Nucleus accumbens (tissue), 56 donors: Measurements from ENCODE around the gene PHLDA1.

Experiments
- DNase-seq, 56 donors: peaks; one replicate each; lab custom pipeline; 2025; lab: John Stamatoyannopoulos, UW

PHLDA1 gene

GRCh38 chr12:76020731-76021672, 10.6 kb downstream of the PHLDA1 start:
- no peak for DNase-seq

- no peak for DNase-seq
Measured at GRCh38 chr12:76020281-76020680, 11.3 kb downstream of the PHLDA1 start.

- no peak for DNase-seq
Measured at GRCh38 chr12:76018672-76019071, 12.9 kb downstream of the PHLDA1 start.

DNA sequence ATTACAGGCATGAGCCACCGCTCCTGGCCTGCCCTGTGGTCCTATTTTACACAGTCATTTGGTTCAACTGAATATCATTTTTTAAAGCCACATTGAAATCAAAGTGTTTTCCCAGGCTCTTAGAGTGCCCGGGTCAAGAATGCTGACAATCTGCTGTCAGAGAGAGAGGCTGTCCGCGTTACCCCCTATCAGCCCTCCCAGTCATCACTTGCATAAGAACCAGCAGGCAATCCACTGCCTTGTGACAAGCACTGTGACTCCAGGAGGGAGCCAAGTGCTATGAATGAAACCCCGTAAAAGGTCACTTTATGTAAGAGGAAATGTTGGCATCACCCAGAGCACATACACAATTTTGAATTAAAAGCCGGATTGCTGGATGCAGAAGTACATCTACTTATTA, 13.5 kb downstream of the PHLDA1 start:
- DNase-seq, result no peak

DNA sequence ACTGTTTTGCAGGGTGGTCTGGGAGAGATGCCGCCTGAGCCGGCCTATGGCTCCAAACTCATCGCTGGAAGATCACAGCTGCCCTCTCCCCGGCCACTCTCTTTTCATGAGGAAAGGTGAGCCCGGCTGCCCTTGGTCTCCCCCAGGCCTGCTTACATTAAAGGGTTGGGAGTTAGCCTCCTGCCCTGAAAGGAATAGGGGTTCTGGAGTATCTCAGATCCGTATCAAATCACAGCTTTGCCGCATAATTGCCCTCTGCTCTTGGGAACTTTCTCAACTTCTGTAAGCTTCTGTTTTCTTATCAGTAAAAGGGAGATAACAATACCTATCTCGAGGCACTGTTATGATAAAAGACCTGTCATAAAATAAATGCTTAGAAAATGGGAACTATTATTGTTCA, 17.6 kb downstream of the PHLDA1 start:
- DNase-seq, result no peak

DNA sequence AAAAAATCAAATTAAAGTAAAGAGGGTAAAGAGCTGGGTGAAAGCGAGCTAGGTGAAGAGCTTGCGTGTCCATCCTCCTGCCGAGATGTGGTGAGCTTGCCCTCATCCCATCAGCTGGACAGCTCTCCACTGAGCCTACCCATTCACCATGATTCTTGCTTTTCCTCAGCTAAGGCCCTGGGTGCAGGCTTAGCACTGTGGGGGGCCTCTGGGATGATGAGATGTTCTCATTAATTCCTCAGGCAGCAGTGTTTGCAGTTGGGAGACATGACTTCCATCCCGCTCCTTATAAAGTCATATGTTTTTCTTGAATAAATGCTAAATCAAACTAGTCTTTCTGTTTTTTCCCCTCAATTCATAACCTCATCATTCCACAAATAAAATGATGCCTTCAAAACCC, 18.0 kb downstream of the PHLDA1 start:
- DNase-seq, result no peak

DNA sequence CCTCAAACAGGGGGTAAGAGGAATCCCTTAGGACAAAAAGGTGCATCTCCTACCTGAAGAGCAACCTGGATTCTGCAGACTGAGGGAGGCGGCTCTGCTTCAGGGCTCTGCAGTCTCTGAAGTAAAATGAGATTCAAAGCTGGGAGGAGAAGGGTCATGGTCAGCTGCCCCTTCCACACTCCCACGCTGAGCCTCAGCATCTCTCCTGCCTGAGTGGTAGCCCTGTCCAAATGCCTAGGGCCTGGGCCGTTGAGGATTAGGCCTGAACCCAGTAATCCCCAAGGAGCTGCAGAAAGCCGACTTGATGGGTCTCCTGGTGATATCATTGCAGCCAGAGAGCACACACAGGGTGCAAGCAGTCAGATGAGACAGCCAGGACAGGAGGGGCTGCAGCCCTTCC, 18.9 kb downstream of the PHLDA1 start:
- no peak for DNase-seq

DNA sequence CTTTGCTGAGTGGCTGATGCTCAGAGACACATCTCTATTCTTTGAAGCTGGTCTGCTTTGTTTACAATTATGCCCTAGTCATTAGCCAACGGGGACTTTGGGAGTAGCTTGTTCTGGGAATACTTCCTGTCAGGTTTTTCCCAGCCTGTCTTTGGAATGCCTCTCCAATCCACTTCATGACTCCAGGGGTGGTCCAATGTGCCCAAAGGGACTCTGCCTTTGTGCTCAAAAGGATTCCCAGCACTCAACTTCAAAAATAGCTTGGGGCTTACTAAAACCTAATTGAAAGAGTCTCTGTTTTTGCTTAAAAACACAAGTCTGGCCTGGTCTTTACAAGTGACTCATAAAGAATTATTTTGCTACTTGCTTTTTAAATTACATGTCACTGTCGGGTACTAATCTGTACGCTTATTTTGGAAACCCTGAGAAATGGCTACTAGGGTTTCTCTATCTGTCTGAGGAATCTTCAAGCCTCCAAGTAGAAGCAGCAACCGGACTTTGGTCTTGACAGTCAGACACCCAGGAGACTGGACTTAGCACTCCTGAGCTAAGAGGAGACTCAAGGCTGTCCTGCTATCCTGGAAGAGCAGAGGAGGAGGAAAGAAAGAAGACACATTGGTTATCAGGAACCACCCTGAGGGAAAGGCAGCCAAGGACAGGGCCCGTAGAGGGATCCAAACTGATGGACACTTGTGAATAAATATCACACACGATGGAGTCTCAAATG, 20.7 kb downstream of the PHLDA1 start:
- no peak for DNase-seq

GRCh38 chr12:76008428-76008827, 23.1 kb downstream of the PHLDA1 start:
- no peak for DNase-seq

DNA sequence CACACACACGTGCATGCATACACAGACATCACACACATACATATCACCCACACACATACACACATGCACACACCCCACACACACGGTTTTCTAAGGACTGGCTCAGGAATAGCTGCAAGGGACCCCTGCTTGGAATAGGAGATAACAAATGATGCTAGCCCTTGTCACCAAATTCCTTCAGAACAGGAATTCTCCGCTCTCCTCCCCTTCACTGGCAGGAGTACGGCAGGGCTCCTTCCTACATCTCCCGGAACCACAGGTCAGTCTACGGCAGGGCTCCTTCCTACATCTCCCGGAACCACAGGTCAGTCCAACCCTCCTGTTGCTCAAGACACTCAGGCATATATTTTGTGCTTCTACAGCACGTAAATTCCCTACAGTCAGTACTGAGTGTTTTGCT, 23.9 kb downstream of the PHLDA1 start:
- no peak for DNase-seq

DNA sequence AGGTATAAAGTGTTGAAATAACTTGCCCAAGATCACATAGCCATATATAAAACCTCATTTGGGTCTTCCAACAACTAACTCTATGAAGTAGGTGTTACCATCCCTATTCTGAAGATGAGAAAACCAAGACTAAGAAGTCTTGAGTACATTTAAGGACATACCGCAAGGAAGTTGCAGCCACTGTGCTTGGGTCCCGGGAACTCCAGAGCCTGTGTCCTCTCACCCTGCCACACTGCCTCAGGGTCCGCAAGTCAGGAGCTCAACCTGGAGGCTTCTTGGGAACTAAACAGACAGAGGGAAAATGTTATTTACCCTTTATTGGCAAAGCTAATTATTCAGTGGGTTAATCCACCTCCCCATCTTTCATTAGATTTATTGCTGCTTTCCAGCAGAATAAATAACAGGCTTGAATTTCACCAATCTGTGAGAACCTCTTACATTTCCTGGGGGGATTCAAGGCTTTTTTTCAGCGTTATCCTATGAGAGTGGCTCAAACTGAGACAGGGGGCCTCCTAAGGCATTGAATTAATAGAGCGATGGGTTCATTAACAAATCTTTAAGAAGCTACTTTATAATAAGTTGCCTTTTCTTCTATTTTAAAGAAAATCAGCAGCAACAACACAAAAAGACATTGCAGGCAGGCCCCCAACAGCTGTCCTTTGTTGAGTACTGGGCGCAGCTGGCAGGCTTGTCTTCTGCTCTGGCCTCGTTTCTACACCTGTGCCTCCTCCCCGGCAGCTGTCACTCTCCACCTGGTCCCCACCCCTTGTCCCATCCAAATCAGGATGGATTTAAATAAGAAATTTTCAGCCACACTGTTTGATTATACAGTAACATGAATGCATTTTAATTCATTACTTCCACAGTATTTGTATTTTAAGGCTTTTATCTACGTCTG, 25.3 kb downstream of the PHLDA1 start:
- no peak for DNase-seq

DNA sequence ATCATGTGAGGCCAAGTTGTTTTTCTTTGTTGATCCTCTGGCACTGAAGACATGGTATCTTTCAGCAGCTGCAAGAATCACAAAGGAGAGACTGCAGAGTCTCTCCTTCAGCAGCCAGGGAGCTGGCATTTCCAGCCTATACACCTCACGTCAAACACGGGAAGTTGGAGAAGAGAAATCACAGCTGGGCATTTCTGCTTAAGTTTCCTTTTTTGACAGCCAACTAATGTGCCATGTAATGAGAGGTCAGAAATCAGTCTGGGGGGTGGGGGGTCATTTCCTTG, 28.3 kb downstream of the PHLDA1 start:
- DNase-seq, result no peak

DNA sequence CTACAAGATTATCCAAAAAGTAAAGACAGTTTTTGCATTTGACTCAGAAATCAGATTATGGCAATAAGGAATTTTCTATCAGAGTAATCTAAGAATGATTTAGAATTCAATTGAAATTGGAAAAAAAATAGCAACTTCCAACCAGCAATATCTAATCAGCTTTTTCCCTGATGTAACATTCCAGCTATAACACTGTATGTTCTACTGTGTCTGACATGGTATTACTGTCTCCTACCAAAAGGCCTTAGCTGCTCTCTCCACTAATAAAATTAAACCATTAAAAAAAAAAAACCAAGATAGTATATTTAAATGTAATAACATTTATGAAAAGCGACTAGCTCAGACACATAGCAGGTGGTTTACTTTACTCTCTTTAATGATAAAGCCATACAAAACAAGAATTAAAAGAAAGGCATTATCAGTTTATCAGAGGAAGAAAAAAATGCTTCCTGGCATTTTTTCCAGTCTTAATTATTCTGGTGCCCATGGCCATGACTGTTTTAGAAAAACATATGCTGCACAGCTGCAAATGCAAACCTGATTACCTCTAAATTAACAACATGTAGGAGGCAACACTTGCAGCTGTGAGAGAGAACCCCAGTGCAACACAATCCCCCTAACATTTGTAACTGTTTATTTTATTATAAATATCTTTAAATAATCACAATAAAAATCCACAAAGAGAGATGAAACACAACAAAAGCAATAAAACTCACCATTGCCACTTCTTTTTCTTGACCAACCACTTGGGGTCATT, 28.8 kb downstream of the PHLDA1 start:
- no peak for DNase-seq

DNA sequence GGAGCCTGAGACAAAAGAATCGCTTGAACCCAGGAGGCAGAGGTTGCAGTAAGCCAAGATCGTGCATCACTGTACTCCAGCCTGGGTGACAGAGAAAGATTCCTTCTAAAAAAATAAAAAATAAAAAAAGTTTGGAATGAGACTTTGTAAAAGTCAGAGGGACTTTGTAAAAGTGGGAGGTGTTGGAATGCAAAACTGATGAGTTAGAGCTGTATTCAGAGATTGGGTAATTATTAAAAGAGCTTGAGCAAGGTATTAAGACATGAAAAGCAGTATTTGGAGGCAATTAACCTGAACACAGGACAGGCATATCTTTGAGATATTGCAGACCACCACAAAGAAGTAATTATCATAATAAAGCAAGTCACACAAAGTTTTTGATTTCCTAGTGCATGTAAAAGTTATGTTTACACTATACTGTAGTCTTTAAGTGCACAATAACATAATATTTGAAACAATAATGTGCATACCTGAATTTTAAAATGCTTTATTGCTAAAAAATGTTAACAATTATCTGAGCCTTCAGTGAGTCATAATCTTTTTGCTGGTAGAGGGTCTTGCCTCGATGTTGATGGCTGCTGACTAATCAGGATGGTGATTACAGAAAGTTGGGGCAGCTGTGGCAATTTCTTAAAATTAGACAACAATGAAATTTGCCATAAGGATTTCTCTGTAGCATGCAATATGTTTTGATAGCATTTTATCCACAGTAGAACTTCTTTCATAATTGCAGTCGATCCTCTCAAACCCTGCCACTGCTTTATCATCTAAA, 33.1 kb downstream of the PHLDA1 start:
- DNase-seq, result no peak

GRCh38 chr12:75997658-75998057, 33.9 kb downstream of the PHLDA1 start:
- DNase-seq, result no peak

- no peak for DNase-seq
Measured at GRCh38 chr12:75996861-75997447, 34.6 kb downstream of the PHLDA1 start.

- no peak for DNase-seq
Measured at GRCh38 chr12:75995691-75996090, 35.9 kb downstream of the PHLDA1 start.

GRCh38 chr12:75994069-75994740, 37.4 kb downstream of the PHLDA1 start:
- DNase-seq, result no peak

GRCh38 chr12:75991753-75992152, 39.8 kb downstream of the PHLDA1 start:
- no peak for DNase-seq
